Pericardium fibroblast (primary cell): ENCODE results near the gene ZNF627. TPM values are rescaled to one million over a fixed set of nuclear protein-coding genes. Genes with fewer than 3 reads are reported as not detected.

Source experiments
- total RNA-seq: library from RNA; depleted of rRNA; stranded (reverse); fragments of >200 nt; gene quantifications from 2 replicates; pipeline ENCODE4 v1.2.3, GENCODE V29; 2015

ZNF627 gene
- total RNA-seq = 9.4 and 9.5 TPM in 2 replicates

DNA sequence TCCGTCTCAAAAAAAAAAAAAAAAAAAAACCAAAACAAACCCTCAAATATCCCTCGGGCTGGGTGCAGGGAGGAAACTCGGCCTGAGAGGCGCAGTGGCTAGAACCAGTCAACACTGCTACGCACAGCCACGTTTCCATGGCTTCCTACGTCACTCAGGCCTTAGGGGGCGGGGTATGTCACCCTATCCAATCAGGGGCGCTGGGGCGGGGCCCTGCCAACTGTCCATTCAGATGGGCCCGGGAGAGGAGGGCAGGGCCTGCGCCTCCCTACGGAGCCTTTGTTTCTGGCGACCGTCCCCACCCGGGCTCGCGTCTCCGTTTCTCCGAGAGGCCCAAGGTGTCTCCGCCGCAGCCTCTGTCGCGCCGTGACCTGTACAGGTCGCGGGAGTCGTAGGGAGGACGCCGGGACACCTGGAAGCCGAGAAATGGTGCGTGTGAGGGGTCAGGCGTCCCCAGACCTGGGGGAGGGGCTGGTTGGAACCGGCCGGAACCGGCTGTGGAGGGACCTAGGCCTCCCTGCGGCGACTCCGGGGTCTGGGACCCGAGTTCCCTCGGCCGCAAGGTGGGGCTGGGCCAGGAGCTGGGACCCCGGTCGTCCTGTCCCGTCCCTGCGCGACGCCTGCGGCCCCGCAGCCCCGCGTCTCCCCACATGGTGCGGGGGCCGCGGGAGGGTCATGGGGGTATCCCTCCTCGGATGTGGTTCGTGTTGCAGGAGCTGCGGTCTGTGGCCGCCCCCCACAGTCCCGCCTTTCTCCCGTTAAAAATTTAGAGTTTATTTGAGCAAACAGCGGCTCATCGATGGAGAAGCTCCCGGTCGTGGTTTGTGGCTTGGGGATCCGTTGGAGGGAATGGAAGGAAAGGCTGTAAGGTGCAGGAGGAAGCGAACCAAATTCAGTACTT is at the start of gene ZNF627:
TSS of gene ZNF627 (plus strand) at position 282 of the 901 bp plus-strand sequence. CDS start at position 427, 145 bp downstream.

GRCh38 chr19:11558881-11559828 is 38.1 kb upstream of the ZNF627 start, which contains the start of gene ELOF1:
Gene ELOF1 (minus strand): TSS chr19:11559230. CDS start chr19:11554347, 4,883 bp downstream.

GRCh38 chr19:11577451-11578257 is 19.6 kb upstream of the ZNF627 start, which contains the start of gene ACP5:
Gene ACP5 (minus strand): TSS chr19:11577645. CDS start chr19:11577317, 328 bp downstream.

Other genes starting within 250 kb of the ZNF627 start
- 33.5 and 50.5 TPM in 2 replicates for gene PLPPR2, start 242.1 kb upstream of the ZNF627 start, total RNA-seq
- gene SWSAP1, start 222.8 kb upstream of the ZNF627 start, total RNA-seq = 1.2 and 3.9 TPM in 2 replicates
- gene EPOR, start 213.2 kb upstream of the ZNF627 start, total RNA-seq = 5.9 and 8.8 TPM in 2 replicates
- 0.12 TPM in 1 of 2 replicates, not detected in the other for gene RGL3, start 178.2 kb upstream of the ZNF627 start, total RNA-seq
- 0.09 and 0.23 TPM in 2 replicates for gene ODAD3, start 162.4 kb upstream of the ZNF627 start, total RNA-seq
- 238 and 256 TPM in 2 replicates for gene PRKCSH, start 161.8 kb upstream of the ZNF627 start, total RNA-seq
- not detected in 2 replicates for gene ELAVL3, start 116.4 kb upstream of the ZNF627 start, total RNA-seq
- gene ZNF653, start 91.6 kb upstream of the ZNF627 start, total RNA-seq = 3.6 and 3.9 TPM in 2 replicates
- gene ECSIT, start 68.3 kb upstream of the ZNF627 start, total RNA-seq = 39.7 and 61.2 TPM in 2 replicates
- gene CNN1, start 58.6 kb upstream of the ZNF627 start, total RNA-seq = 12.2 and 33.3 TPM in 2 replicates
- gene ELOF1, start 38.3 kb upstream of the ZNF627 start, total RNA-seq = 42.6 and 44.1 TPM in 2 replicates
- gene ACP5, start 19.8 kb upstream of the ZNF627 start, total RNA-seq = not detected in 2 replicates
- gene ZNF823, start 141.5 kb downstream of the ZNF627 start, total RNA-seq = 0.85 and 2.7 TPM in 2 replicates
- 2.0 and 3.7 TPM in 2 replicates for gene ZNF441, start 169.5 kb downstream of the ZNF627 start, total RNA-seq
- 0.58 TPM in 1 of 2 replicates, not detected in the other for gene ZNF491, start 201.0 kb downstream of the ZNF627 start, total RNA-seq
- 2.7 and 4.8 TPM in 2 replicates for gene ZNF440, start 216.8 kb downstream of the ZNF627 start, total RNA-seq